ENCODE measurements around the gene CHRNB4. TPM values are rescaled to one million over a fixed set of nuclear protein-coding genes. Genes with fewer than 3 reads are reported as not detected.

The CHRNB4 gene
- total RNA-seq, 1 donor, result not detected

DNA sequence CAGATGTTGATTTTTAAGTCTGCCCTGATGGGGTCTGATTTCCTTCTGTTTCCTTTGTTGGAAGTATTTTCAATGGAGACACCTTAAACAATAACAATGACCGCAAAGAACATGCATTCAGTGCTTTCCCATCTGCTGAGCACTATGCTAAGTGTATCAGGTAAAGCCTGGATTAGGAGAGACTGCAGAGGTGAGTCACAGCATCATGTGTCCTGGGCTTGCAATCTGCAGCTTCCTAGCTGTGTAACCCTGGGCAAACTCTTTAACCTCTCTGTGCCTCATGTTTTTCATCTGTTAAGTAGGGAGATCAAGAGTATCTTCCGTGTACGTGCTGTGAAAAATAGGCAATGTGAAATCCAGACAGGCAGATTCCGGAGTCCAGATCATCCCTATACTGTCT is 13.3 kb upstream of the CHRNB4 start:
- no peak overlapping the region for H3K4me3 ChIP-seq (ENCODE audit: low read depth, low read length)
- TF ChIP-seq, protein P1, sequence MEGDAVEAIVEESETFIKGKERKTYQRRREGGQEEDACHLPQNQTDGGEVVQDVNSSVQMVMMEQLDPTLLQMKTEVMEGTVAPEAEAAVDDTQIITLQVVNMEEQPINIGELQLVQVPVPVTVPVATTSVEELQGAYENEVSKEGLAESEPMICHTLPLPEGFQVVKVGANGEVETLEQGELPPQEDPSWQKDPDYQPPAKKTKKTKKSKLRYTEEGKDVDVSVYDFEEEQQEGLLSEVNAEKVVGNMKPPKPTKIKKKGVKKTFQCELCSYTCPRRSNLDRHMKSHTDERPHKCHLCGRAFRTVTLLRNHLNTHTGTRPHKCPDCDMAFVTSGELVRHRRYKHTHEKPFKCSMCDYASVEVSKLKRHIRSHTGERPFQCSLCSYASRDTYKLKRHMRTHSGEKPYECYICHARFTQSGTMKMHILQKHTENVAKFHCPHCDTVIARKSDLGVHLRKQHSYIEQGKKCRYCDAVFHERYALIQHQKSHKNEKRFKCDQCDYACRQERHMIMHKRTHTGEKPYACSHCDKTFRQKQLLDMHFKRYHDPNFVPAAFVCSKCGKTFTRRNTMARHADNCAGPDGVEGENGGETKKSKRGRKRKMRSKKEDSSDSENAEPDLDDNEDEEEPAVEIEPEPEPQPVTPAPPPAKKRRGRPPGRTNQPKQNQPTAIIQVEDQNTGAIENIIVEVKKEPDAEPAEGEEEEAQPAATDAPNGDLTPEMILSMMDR (IDR thresholded peaks at IDR 0.05; ENCODE audit: insufficient read depth, low read length), result no peak
- no peak for DNase-seq (ENCODE audit: low read depth)

DNA sequence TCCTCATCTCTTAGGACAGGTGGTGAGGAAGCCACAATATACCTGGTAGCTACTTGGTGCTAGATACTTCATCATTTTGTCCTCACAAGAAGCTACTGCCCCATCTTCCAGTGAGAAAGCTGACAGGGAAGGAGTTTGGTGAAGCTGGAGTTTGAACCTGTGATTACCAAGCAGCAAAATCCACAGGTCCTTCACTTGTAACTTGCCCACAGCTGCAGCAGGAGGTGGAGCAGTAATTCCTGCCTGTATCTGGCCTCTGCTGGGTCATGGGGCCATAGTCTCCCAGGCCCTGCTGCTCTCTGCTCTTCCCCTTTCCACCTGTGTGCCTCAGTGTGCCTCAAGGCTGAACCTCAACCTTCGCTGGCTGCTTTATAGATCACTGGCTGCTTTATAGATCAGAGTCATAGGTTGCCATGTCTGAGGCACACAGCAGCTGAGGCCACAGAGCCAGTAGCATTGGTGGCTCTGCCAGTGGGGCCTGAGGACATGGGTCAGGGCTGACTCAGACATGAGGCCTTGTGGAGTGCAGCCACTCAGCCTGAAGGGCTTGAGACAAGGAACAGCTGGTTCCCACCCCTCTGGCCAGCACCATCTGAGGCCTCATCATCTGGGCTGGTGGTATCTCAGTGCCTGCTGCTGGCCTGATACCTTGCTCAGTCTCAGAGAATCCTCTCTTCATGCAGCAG is 11.1 kb upstream of the CHRNB4 start:
- H3K4me3 ChIP-seq (ENCODE audit: low read depth, low read length), result no peak overlapping the region
- no peak for DNase-seq (ENCODE audit: low read depth)
- TF ChIP-seq, protein P1 (IDR thresholded peaks at IDR 0.05; ENCODE audit: insufficient read depth, low read length), result no peak

DNA sequence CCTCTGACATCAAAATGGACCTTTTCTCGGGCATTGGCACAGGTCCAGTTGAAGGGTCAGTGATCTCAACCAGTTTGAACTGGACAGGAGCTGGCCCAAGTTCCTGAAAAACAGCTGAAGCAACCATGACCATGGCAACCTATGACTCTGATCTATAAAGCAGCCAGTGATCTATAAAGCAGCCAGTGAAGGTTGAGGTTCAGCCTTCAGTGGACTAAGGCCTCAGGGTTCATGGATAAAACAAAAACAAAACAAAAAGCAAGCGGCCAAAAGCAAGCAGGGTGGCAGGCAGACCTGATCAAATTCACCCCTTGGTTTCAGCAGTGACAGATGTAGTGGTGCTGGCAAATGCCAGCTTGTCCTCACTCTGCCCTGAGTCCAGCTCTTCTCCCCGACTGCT is 10.0 kb upstream of the CHRNB4 start:
- DNase-seq (ENCODE audit: low read depth), result no peak
- H3K4me3 ChIP-seq (ENCODE audit: low read depth, low read length), result no peak overlapping the region
- TF ChIP-seq, protein P1 (IDR thresholded peaks at IDR 0.05; ENCODE audit: insufficient read depth, low read length), result no peak

DNA sequence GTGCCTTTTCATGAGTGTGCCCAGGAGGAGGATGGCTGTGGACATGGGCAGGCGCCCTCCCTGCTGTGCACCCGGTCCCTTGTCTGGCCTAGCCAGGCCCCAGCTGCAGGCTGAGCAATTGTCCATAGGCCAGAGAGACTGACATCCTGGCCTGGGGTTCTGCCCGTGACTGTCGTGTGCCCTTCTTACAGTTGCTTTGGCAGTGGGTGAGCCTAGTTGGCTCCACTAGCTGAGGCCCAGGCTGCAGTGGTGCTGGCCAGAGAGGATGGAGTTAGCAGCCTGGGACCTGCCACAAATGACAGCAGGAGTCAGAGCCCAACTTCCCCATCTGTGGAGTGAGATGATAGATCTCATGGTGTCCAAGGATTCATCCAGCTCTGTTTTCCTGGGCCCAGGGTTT is 9.0 kb upstream of the CHRNB4 start:
- TF ChIP-seq, protein P1 (IDR thresholded peaks at IDR 0.05; ENCODE audit: insufficient read depth, low read length), result no peak
- no peak overlapping the region for H3K4me3 ChIP-seq (ENCODE audit: low read depth, low read length)
- DNase-seq (ENCODE audit: low read depth), result no peak

DNA sequence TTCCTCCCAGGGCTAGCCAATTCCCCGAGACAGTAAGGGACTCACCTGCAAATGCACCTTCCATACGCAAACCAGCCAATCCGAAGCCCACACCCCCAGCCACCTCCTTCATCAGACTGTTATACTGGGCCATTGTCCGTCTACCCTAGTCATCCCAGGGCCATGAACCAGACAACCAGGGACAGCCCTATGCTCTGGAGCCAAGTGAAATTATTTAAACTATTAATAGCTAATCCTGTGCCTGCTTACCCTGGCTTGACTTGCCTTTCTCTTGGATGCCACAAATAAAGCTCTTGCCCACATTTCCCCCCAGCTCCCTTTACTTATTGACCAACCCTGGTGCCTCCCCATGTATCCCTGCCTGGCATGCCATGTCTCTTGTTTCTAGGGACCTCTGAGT is 4.0 kb upstream of the CHRNB4 start:
- no peak overlapping the region for H3K4me3 ChIP-seq (ENCODE audit: low read depth, low read length)
- no peak for DNase-seq (ENCODE audit: low read depth)
- TF ChIP-seq, protein P1 (IDR thresholded peaks at IDR 0.05; ENCODE audit: insufficient read depth, low read length), result no peak

DNA sequence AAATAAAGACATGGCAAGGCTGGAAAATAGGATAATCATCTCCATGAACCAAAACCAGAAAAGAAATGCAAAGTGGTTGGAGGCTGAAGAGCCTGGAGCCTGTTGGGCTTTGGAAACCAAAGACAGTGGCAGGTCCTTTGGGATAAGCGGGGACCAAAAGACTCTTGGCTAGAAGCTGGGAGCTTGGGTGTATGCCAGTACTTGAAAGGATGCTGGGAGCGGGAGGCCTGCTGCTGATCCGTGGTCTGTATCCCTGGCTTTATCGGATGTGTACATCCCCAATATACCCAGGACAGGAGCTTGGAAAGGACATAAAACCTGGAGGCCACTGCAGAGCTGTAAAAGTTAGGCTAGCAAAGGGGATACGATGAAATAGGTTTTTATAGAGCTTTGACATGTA is 1.3 kb upstream of the CHRNB4 start:
- DNase-seq (ENCODE audit: low read depth), result no peak
- H3K4me3 ChIP-seq (ENCODE audit: low read depth, low read length), result no peak overlapping the region
- TF ChIP-seq, protein P1 (IDR thresholded peaks at IDR 0.05; ENCODE audit: insufficient read depth, low read length), result no peak

DNA sequence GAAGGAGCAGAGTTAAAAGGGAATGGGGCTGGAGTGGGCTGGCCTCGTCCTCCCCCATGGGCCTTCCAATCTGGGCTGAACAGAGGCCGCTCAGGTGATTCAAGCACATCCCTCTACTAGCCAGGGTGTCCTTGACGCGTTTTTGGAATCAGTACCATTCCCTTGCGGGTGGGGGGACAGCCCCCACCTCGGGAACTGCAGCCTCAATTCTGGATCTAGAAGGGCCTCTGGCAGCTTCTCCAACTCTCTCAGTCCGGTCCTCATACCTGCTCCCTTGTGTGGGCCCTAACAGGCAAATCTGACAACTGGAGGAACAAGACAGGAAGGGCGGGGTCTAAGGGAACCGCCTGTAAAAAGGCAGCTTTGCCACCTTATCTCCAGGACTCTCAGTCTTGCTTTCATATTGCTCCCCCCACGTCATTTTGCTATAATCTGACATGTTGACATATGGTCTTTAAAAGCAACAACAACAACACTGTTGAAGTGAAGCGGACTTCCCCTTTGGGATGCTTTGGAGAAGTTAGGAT is 802 bp upstream of the CHRNB4 start:
- TF ChIP-seq, protein P1 (IDR thresholded peaks at IDR 0.05; ENCODE audit: insufficient read depth, low read length), result no peak
- no peak for DNase-seq (ENCODE audit: low read depth)
- H3K4me3 ChIP-seq (ENCODE audit: low read depth, low read length), result no peak overlapping the region
